ENCODE results near the gene GRK3. TPM values are rescaled to one million over a fixed set of nuclear protein-coding genes. Genes with fewer than 3 reads are reported as not detected.

GRK3 gene
- total RNA-seq, 2 donors from 2014 or later, result 19.4 to 21.0 TPM

- Mint-ChIP-seq H3K36me3 (ENCODE audit: low read depth) (no peaks in the 10 kb centered on the region), H3K9me3 (peaks cover 9% of the 10 kb centered on the region), H3K4me1 (peaks cover 2% of the 10 kb centered on the region), H3K27ac (no peak overlapping the region), H3K4me3 (no peak overlapping the region), H3K27me3 (ENCODE audit: insufficient read depth) (peaks cover 12% of the 10 kb centered on the region)
- no peak overlapping the region for H3K27ac ChIP-seq (ENCODE audit: low read depth, low read length)
- H3K4me1 ChIP-seq (ENCODE audit: control insufficient read depth, insufficient read depth, low read length), result peaks cover 2% of the 10 kb centered on the region
- no peak overlapping the region for H3K9ac ChIP-seq (ENCODE audit: extremely low read depth, low read length, poor library complexity, severe bottlenecking)
- H3K36me3 ChIP-seq (ENCODE audit: control insufficient read depth, insufficient read depth, low read length), result no peaks in the 10 kb centered on the region
- no peak for TF ChIP-seq CTCF (conservative IDR thresholded peaks at IDR 0.05)
- H3K4me3 ChIP-seq (ENCODE audit: low read length), result no peak overlapping the region
- no peaks in the 10 kb centered on the region for H3K27me3 ChIP-seq (ENCODE audit: control insufficient read depth, insufficient read depth, low read length, poor library complexity, severe bottlenecking)
- DNase-seq, result no peak
- WGBS, 2 experiments (ENCODE audit: insufficient coverage in 1 of 2, insufficient read length in 1 of 2), result 92 to 94% methylated on average over 8 to 10 of the region's 10 CpGs
- no peaks in the 10 kb centered on the region for H3K9me3 ChIP-seq (ENCODE audit: control insufficient read depth, low read length)
These were observed 185.1 kb downstream of the GRK3 start for GRCh38 chr22:25749420-25750169.

GRCh38 chr22:25750569-25751173 is 186.2 kb downstream of the GRK3 start:
- TF ChIP-seq CTCF (conservative IDR thresholded peaks at IDR 0.05), result peak; percentile 31
- Mint-ChIP-seq H3K4me1 (peaks cover 2% of the 10 kb centered on the region), H3K9me3 (peaks cover 9% of the 10 kb centered on the region), H3K27ac (no peak overlapping the region), H3K36me3 (ENCODE audit: low read depth) (no peaks in the 10 kb centered on the region), H3K27me3 (ENCODE audit: insufficient read depth) (peaks cover 12% of the 10 kb centered on the region), H3K4me3 (no peak overlapping the region)
- Histone ChIP-seq H3K36me3 (ENCODE audit: control insufficient read depth, insufficient read depth, low read length) (no peaks in the 10 kb centered on the region), H3K27me3 (ENCODE audit: control insufficient read depth, insufficient read depth, low read length, poor library complexity, severe bottlenecking) (no peaks in the 10 kb centered on the region), H3K9ac (ENCODE audit: extremely low read depth, low read length, poor library complexity, severe bottlenecking) (no peak overlapping the region), H3K9me3 (ENCODE audit: control insufficient read depth, low read length) (no peaks in the 10 kb centered on the region), H3K4me3 (ENCODE audit: low read length) (no peak overlapping the region), H3K27ac (ENCODE audit: low read depth, low read length) (no peak overlapping the region), H3K4me1 (ENCODE audit: control insufficient read depth, insufficient read depth, low read length) (peaks cover 2% of the 10 kb centered on the region)
- no peak for DNase-seq
- WGBS, 2 experiments (ENCODE audit: insufficient coverage in 1 of 2, insufficient read length in 1 of 2), result 72 to 86% methylated on average over 6 of the region's 6 CpGs

- no peak for DNase-seq
- Mint-ChIP-seq H3K4me1 (peaks cover 2% of the 10 kb centered on the region), H3K36me3 (ENCODE audit: low read depth) (no peaks in the 10 kb centered on the region), H3K9me3 (peaks cover 9% of the 10 kb centered on the region), H3K4me3 (no peak overlapping the region), H3K27me3 (ENCODE audit: insufficient read depth) (peaks cover 12% of the 10 kb centered on the region), H3K27ac (no peak overlapping the region)
- no peak for TF ChIP-seq CTCF (conservative IDR thresholded peaks at IDR 0.05)
- Histone ChIP-seq H3K4me1 (ENCODE audit: control insufficient read depth, insufficient read depth, low read length) (peaks cover 2% of the 10 kb centered on the region), H3K27ac (ENCODE audit: low read depth, low read length) (no peak overlapping the region), H3K9ac (ENCODE audit: extremely low read depth, low read length, poor library complexity, severe bottlenecking) (no peak overlapping the region), H3K27me3 (ENCODE audit: control insufficient read depth, insufficient read depth, low read length, poor library complexity, severe bottlenecking) (no peaks in the 10 kb centered on the region), H3K4me3 (ENCODE audit: low read length) (no peak overlapping the region), H3K9me3 (ENCODE audit: control insufficient read depth, low read length) (no peaks in the 10 kb centered on the region), H3K36me3 (ENCODE audit: control insufficient read depth, insufficient read depth, low read length) (no peaks in the 10 kb centered on the region)
- 70 to 82% methylated on average over 2 to 4 of the region's 4 CpGs for WGBS, 2 experiments (ENCODE audit: insufficient coverage in 1 of 2, insufficient read length in 1 of 2)
These were observed 186.7 kb downstream of the GRK3 start for GRCh38 chr22:25751174-25751581.

Measured in endodermal cell (in vitro differentiated cells).